ENCODE measurements around the gene HMGXB3. TPM values are rescaled to one million over a fixed set of nuclear protein-coding genes. Genes with fewer than 3 reads are reported as not detected.

The HMGXB3 gene, protein sequence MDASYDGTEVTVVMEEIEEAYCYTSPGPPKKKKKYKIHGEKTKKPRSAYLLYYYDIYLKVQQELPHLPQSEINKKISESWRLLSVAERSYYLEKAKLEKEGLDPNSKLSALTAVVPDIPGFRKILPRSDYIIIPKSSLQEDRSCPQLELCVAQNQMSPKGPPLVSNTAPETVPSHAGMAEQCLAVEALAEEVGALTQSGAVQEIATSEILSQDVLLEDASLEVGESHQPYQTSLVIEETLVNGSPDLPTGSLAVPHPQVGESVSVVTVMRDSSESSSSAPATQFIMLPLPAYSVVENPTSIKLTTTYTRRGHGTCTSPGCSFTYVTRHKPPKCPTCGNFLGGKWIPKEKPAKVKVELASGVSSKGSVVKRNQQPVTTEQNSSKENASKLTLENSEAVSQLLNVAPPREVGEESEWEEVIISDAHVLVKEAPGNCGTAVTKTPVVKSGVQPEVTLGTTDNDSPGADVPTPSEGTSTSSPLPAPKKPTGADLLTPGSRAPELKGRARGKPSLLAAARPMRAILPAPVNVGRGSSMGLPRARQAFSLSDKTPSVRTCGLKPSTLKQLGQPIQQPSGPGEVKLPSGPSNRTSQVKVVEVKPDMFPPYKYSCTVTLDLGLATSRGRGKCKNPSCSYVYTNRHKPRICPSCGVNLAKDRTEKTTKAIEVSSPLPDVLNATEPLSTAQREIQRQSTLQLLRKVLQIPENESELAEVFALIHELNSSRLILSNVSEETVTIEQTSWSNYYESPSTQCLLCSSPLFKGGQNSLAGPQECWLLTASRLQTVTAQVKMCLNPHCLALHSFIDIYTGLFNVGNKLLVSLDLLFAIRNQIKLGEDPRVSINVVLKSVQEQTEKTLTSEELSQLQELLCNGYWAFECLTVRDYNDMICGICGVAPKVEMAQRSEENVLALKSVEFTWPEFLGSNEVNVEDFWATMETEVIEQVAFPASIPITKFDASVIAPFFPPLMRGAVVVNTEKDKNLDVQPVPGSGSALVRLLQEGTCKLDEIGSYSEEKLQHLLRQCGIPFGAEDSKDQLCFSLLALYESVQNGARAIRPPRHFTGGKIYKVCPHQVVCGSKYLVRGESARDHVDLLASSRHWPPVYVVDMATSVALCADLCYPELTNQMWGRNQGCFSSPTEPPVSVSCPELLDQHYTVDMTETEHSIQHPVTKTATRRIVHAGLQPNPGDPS (N-terminal part only)
- 27.6 TPM for polyA plus RNA-seq (2013, experiment 1 of 2; ENCODE audit: insufficient read length)
- polyA plus RNA-seq (2013, experiment 2 of 2; ENCODE audit: insufficient read length), result 26.5 TPM

- peak; percentile 95 for DNase-seq
These were observed at the start of gene HMGXB3, which contains the start of gene TIGD6 for GRCh38 chr5:150000256-150000989. Gene HMGXB3, plus strand, starts transcription at chr5:150000739. Its CDS starts 4,114 bp downstream, at chr5:150004853. Gene TIGD6, minus strand, starts transcription at chr5:150000654. Its CDS starts 4,306 bp downstream, at chr5:149996348.

- DNase-seq, result no peak
These were observed 49.3 kb upstream of the HMGXB3 start for GRCh38 chr5:149951138-149951749.

GRCh38 chr5:149953436-149954121 lies 47.0 kb upstream of the HMGXB3 start:
- no peak for DNase-seq

GRCh38 chr5:149954798-149955197 lies 45.7 kb upstream of the HMGXB3 start:
- no peak for DNase-seq

DNA sequence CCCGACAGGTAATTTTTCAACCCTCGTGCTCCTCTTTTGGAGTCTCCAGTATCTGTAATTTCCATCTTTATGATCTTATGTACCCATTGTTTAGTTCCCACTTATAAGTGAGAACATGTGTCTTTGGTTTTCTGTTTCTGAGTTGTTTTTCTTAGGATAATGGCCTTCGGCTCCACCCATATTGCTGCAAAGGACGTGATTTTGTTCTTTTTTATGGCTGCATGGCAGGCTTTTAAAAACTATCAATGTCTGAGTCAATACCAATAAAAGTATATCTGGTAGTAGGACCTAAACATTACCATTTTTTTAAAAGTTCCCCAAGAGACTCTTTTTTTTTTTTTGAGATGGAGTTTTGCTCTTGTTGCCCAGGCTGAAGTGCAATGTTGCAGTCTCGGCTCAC lies 43.9 kb upstream of the HMGXB3 start:
- DNase-seq, result no peak

DNA sequence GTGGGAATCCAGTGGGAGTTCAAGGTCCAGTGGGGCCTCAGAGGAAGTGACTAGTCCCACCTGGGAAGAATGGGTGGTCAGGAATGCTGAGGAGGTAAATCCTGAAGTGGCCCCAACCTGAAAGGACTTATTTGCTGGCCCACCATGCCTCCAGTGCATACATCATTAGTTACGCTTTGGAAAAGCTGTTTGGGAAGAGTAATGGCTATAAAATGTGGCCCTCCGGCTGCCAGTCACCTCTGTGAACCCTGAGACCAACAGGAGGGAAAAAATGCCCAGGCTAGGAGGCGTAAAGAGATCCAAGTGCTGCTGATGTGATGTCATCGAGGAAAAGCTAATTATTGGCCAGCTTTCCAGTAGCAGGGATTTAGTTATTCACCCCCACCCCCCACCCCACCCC lies 42.7 kb upstream of the HMGXB3 start:
- no peak for DNase-seq

- DNase-seq, result peak; percentile 62
These were observed 40.9 kb upstream of the HMGXB3 start for GRCh38 chr5:149959406-149960236.

DNA sequence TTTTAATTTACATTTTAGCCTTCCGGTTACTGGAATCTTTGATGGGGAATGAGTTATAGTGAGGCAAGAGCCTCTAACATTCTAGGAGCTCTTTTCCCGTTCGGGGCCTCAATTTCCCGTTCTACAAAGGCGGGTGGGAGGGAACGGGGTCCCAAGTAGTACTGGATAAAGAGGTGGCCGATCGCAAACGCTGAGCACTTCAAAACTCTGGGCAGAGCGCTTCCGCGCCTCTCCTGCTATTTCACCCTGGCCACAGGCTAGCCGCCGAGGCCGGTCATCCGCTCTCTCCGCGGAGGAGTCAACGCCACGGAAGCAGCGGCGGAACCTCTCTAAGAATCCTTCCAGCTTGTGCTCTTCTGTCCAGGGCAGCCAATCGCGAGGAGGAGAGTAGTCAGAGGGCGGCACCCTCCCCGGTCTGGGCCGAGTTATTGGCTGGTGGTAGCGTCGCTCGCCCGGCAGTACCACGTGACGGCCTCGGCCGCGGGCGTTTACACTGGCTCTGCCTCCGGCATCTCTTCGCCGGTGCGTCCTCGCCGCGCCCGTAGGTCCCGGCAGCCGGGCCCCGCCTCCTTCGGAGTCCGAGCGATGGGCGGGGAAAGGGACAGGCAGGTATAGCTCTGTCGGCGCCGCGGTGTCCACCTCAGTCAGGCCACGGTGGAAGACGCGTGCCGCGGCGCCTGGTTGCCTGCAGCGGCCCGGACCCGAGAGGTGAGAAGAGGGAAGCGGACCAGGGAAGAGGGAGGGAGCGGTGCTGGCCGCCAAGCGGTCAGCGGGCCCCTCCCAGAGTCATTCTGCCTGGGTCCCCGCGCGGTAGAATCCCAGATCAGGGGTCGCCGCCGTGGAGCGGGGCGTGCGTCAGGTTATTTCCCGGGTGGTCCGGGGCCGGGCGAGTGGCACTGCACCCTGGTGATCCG lies 40.0 kb upstream of the HMGXB3 start, which contains the start of gene SLC26A2:
Gene SLC26A2 (plus strand): TSS at position 487 of the 914 bp plus-strand sequence. CDS start 16,895 bp downstream, outside the sequence.
- DNase-seq, result peak; percentile 98

GRCh38 chr5:149961186-149961685 lies 39.3 kb upstream of the HMGXB3 start:
- no peak for DNase-seq

GRCh38 chr5:149961957-149962409 lies 38.6 kb upstream of the HMGXB3 start:
- DNase-seq, result peak; percentile 60

- DNase-seq, result no peak
These were observed 37.8 kb upstream of the HMGXB3 start for GRCh38 chr5:149962601-149963300.

DNA sequence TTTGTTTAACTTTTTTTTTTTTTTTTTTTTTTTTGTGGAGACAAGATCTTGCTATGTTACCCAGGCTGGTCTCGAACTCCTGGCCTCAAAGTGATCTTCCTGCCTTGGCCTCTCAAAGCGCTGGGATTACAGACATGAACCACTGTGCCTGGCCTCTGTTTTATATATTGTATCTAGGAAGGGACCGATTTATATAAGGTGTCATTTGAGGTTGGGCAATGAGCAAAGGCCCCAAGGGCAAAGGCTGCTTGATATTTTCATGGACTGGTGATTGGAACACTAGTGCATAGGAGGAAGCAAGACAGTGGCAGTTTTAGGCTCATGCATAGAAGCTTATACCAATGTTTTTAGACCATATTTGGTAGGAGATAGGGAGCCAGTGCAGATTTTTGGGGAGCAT lies 36.8 kb upstream of the HMGXB3 start:
- DNase-seq, result no peak

DNA sequence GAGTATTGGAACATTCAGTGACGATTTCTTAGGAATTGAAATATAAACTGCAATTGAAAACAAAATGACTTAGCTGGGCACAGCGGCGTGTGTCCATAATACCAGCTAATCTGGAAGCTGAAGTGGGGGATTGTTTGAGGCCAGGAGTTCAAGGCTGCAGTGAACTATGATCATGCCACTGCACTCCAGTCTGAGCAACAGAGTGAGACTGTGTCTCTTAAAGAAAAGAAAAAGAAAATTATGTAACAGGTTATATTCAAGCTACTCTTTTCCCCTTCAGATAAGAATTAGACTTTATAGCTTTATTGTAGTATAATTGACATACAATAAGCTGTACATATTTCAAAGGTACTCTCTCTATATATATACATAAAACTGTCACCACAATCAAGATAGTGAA lies 33.6 kb upstream of the HMGXB3 start:
- DNase-seq, result no peak

GRCh38 chr5:149969181-149969930 lies 31.2 kb upstream of the HMGXB3 start:
- DNase-seq, result no peak

DNA sequence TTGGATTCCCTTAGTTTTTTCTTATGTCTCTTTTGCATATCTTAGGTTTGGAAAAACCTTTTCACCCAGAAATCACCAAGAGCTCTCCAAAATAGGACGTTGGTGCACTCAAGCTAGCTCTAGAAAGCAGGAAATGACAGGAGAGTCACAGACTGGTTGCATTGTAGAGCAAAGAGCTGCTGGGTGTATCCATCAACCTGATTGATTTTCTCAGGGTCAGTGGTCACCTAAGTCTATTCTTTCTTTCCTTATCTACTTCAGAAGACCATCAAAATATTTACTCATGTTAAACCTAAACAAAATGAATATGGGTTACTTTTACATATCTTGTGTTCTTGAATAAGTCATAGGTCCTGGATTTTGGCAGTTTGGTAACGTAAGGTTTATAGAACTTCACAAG lies 25.1 kb upstream of the HMGXB3 start:
- no peak for DNase-seq

DNA sequence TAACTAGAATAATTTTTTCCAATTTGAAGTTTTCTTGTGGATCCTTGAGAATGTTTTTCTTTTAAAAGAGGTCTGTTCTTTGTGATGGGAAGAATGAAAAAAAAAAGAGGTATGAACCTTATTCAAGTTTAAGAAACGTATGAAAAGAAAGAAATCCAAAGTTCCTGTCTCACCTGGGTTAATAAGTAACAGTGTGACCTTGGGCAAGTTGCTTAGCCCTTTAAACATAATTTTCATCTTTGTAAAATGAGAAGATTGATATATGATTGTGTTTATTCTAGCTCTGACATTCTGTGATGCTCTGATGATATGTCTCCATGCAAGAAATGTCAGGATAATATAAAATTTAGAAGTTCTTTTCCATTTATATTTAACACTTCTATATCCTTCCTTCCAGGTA lies 20.6 kb upstream of the HMGXB3 start:
- DNase-seq, result no peak

DNA sequence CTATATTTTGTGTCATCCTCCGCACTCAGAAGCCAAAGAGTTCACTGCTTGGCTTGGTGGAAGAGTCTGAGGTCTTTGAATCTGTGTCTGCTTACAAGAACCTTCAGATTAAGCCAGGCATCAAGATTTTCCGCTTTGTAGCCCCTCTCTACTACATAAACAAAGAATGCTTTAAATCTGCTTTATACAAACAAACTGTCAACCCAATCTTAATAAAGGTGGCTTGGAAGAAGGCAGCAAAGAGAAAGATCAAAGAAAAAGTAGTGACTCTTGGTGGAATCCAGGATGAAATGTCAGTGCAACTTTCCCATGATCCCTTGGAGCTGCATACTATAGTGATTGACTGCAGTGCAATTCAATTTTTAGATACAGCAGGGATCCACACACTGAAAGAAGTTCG lies 19.3 kb upstream of the HMGXB3 start:
- DNase-seq, result no peak
